Measurements from ENCODE around the gene PFDN2.

The PFDN2 gene

GRCh38 chr1:161117759-161118581, at the start of gene PFDN2, which contains the start of gene NIT1:
Gene PFDN2 (minus strand): TSS chr1:161118037. CDS start chr1:161118026, 11 bp downstream.
Gene NIT1 (plus strand): TSS chr1:161118105. CDS start chr1:161118177, 72 bp downstream.
- DNase-seq (ENCODE audit: low read depth, low spot score) = peak; percentile 94

GRCh38 chr1:161166669-161167548, 49.1 kb upstream of the PFDN2 start:
- DNase-seq (ENCODE audit: low read depth, low spot score) = peak; percentile 33

- DNase-seq (ENCODE audit: low read depth, low spot score) = peak; percentile 99
Observed at GRCh38 chr1:161165742-161166668, 48.2 kb upstream of the PFDN2 start, which contains the start of gene PPOX. Gene PPOX (plus strand): TSS chr1:161166426. CDS start chr1:161166848, 422 bp downstream.

- no peak for DNase-seq (ENCODE audit: low read depth, low spot score)
Observed at GRCh38 chr1:161164901-161165610, 47.2 kb upstream of the PFDN2 start.

GRCh38 chr1:161163793-161164192, 46.0 kb upstream of the PFDN2 start:
- no peak for DNase-seq (ENCODE audit: low read depth, low spot score)

- no peak for DNase-seq (ENCODE audit: low read depth, low spot score)
Observed at GRCh38 chr1:161162806-161163205, 45.0 kb upstream of the PFDN2 start.

- no peak for DNase-seq (ENCODE audit: low read depth, low spot score)
Observed at GRCh38 chr1:161162052-161162451, 44.2 kb upstream of the PFDN2 start.

GRCh38 chr1:161161652-161162051, 43.8 kb upstream of the PFDN2 start:
- DNase-seq (ENCODE audit: low read depth, low spot score) = no peak

- DNase-seq (ENCODE audit: low read depth, low spot score) = no peak
Observed at GRCh38 chr1:161160671-161161145, 42.9 kb upstream of the PFDN2 start.

- DNase-seq (ENCODE audit: low read depth, low spot score) = no peak
Observed at GRCh38 chr1:161159913-161160243, 42.0 kb upstream of the PFDN2 start.

GRCh38 chr1:161159087-161159912, 41.5 kb upstream of the PFDN2 start, which contains the start of gene USP21:
Gene USP21 (plus strand): TSS chr1:161159500. CDS start chr1:161160641, 1,141 bp downstream.
- peak; percentile 97 for DNase-seq (ENCODE audit: low read depth, low spot score)

GRCh38 chr1:161158316-161159010, 40.6 kb upstream of the PFDN2 start:
- DNase-seq (ENCODE audit: low read depth, low spot score) = no peak

GRCh38 chr1:161157867-161158266, 40.0 kb upstream of the PFDN2 start:
- DNase-seq (ENCODE audit: low read depth, low spot score) = no peak

GRCh38 chr1:161153682-161154337, 36.0 kb upstream of the PFDN2 start, which contains the start of gene UFC1:
Gene UFC1 (plus strand): TSS chr1:161153978. CDS start chr1:161153998, 20 bp downstream.
- DNase-seq (ENCODE audit: low read depth, low spot score) = peak; percentile 93

GRCh38 chr1:161153176-161153575, 35.3 kb upstream of the PFDN2 start:
- no peak for DNase-seq (ENCODE audit: low read depth, low spot score)

GRCh38 chr1:161145832-161146231, 28.0 kb upstream of the PFDN2 start:
- no peak for DNase-seq (ENCODE audit: low read depth, low spot score)

- no peak for DNase-seq (ENCODE audit: low read depth, low spot score)
Observed at GRCh38 chr1:161140755-161141400, 23.0 kb upstream of the PFDN2 start.

- peak; percentile 51 for DNase-seq (ENCODE audit: low read depth, low spot score)
Observed at GRCh38 chr1:161139766-161140165, 21.9 kb upstream of the PFDN2 start.

All from astrocyte of the hippocampus (primary cell).